Chondrocyte (in vitro differentiated cells): Measurements from ENCODE around the gene HSF5. TPM values are rescaled to one million over a fixed set of nuclear protein-coding genes. Genes with fewer than 3 reads are reported as not detected.

Experiments
- DNase-seq: peaks from one replicate; pipeline ENCODE4 v3.0.0; 2021; ENCODE audit warnings: mixed read lengths, low spot score
- H3K27ac Mint-ChIP-seq: one replicate; pipeline ENCODE4 v1.8.0; 2021; ENCODE audit warnings: mild to moderate bottlenecking, moderate library complexity, mixed read lengths; ENCODE audit not compliant: unreplicated experiment
- H3K27me3 Mint-ChIP-seq: 2 replicates; pipeline ENCODE4 v1.8.0; 2021; ENCODE audit warnings: low read depth, mixed read lengths
- H3K36me3 Mint-ChIP-seq: 2 replicates; pipeline ENCODE4 v1.8.0; 2021; ENCODE audit warnings: low read depth, mixed read lengths
- H3K4me1 Mint-ChIP-seq: 2 replicates; pipeline ENCODE4 v1.8.0; 2021; ENCODE audit warnings: low read depth, mild to moderate bottlenecking, mixed read lengths
- H3K4me3 Mint-ChIP-seq: one replicate; pipeline ENCODE4 v1.8.0; 2021; ENCODE audit warnings: mild to moderate bottlenecking, moderate library complexity, mixed read lengths; ENCODE audit not compliant: unreplicated experiment
- H3K9me3 Mint-ChIP-seq: 2 replicates; pipeline ENCODE4 v1.8.0; 2021; ENCODE audit warnings: low read depth, mixed read lengths
- total RNA-seq: library from RNA; stranded (reverse); gene quantifications from 3 replicates; pipeline ENCODE4 v1.2.1, GENCODE V29; 2021
- TF ChIP-seq, protein P1 (sequence below): fragments of 200-600 bp; sonication (generic); IDR thresholded peaks from 2 replicates; pipeline ENCODE4 v1.5.0; 2021; ENCODE audit warnings: antibody characterized with exemption, mild to moderate bottlenecking, moderate library complexity

The HSF5 gene
- total RNA-seq, 1 donor from 2014 or later, result not detected

DNA sequence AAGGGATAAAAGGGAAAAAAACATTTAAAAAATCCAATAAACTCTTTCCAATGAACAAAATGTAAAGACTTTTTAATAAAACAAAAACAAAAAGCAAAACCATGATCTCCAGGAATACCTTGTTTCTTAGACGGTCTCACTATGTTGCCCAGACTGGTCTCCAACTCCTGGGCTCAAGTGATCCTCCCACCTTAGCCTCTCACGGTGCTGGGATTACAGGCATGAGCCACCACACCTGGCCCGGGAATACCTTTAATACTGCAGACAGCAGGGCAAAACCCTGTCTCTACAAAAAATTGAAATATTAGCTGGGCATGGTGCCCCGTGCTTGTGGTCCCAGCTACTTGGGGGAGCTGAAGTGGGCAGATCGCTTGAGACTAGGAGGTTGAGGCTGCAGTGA, 78.8 kb downstream of the HSF5 start:
- H3K36me3 Mint-ChIP-seq, result no peaks in the 10 kb centered on the region
- H3K4me1 Mint-ChIP-seq, result no peaks in the 10 kb centered on the region
- TF ChIP-seq, protein P1, sequence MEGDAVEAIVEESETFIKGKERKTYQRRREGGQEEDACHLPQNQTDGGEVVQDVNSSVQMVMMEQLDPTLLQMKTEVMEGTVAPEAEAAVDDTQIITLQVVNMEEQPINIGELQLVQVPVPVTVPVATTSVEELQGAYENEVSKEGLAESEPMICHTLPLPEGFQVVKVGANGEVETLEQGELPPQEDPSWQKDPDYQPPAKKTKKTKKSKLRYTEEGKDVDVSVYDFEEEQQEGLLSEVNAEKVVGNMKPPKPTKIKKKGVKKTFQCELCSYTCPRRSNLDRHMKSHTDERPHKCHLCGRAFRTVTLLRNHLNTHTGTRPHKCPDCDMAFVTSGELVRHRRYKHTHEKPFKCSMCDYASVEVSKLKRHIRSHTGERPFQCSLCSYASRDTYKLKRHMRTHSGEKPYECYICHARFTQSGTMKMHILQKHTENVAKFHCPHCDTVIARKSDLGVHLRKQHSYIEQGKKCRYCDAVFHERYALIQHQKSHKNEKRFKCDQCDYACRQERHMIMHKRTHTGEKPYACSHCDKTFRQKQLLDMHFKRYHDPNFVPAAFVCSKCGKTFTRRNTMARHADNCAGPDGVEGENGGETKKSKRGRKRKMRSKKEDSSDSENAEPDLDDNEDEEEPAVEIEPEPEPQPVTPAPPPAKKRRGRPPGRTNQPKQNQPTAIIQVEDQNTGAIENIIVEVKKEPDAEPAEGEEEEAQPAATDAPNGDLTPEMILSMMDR, result no peak
- peaks cover 12% of the 10 kb centered on the region for H3K27me3 Mint-ChIP-seq
- DNase-seq, result no peak
- no peaks in the 10 kb centered on the region for H3K9me3 Mint-ChIP-seq
- H3K27ac Mint-ChIP-seq, result no peak overlapping the region
- no peak overlapping the region for H3K4me3 Mint-ChIP-seq

DNA sequence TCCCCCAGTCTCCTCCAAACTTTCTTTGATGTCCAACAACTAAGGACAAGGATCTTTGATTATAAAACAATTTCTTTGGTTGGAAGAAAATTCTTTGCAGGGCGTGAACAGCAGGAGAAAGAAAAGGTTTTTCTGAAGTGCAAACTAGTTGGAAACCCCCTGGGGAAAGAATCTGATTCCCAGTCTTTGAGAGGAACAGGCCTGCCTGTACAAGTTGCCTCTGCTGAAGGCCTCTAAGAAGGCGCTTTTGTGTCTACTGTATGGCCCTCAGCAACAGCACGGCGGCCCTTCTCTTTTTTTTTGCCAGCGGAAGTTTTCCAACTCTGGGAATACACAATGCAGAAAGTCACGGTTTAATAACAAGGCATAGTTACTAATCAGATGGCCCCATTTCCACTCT, 84.9 kb downstream of the HSF5 start:
- TF ChIP-seq, protein P1, result no peak
- no peak for DNase-seq
- Mint-ChIP-seq H3K27ac (no peak overlapping the region), H3K27me3 (peaks cover 7% of the 10 kb centered on the region), H3K9me3 (no peaks in the 10 kb centered on the region), H3K4me1 (peaks cover 12% of the 10 kb centered on the region), H3K4me3 (no peak overlapping the region), H3K36me3 (no peaks in the 10 kb centered on the region)

DNA sequence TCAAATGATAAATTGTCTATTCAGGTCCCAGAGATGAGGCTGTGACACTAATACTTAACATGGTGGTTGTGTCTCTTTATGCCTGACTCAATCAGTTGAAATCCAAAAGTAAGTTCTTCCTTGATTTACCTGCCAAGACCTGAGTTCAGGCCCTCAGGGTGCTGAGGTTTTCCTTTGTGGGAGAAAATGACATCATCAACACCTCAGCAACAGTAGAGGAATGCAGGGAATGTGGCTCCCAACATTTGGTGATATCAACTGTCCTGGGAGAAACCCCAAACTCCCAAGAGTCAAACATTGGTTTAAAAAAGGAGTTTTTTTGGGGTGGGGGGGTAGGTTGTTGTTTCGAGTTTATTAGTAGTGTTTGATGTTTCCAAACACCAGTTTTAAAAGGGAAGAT, 85.5 kb downstream of the HSF5 start:
- TF ChIP-seq, protein P1, result no peak
- H3K27me3 Mint-ChIP-seq, result peaks cover 6% of the 10 kb centered on the region
- no peak overlapping the region for H3K4me3 Mint-ChIP-seq
- peaks cover 12% of the 10 kb centered on the region for H3K4me1 Mint-ChIP-seq
- H3K27ac Mint-ChIP-seq, result no peak overlapping the region
- no peaks in the 10 kb centered on the region for H3K9me3 Mint-ChIP-seq
- H3K36me3 Mint-ChIP-seq, result no peaks in the 10 kb centered on the region
- no peak for DNase-seq

DNA sequence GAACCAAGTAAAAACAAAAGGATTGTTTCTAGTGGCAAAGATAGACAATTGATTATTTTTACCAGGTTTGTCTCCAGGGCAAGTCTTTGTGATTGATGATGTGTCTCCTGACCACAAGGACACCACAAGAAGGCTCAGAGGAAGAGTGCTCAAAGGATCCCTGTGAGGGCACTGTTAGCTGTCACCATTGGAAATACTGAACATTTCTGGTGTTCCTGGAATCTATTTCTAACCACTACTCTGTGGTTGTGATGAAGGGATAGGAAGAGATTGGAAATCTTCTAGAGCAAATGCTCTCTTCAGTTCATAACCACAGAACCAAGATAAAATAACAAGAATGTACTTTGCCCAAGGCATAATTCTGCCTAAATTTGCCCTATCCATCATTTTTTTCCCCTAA, 86.2 kb downstream of the HSF5 start:
- TF ChIP-seq, protein P1, result no peak
- Mint-ChIP-seq H3K27me3 (peaks cover 8% of the 10 kb centered on the region), H3K36me3 (no peaks in the 10 kb centered on the region), H3K4me1 (peaks cover 12% of the 10 kb centered on the region), H3K4me3 (no peak overlapping the region), H3K9me3 (no peaks in the 10 kb centered on the region), H3K27ac (no peak overlapping the region)
- no peak for DNase-seq

DNA sequence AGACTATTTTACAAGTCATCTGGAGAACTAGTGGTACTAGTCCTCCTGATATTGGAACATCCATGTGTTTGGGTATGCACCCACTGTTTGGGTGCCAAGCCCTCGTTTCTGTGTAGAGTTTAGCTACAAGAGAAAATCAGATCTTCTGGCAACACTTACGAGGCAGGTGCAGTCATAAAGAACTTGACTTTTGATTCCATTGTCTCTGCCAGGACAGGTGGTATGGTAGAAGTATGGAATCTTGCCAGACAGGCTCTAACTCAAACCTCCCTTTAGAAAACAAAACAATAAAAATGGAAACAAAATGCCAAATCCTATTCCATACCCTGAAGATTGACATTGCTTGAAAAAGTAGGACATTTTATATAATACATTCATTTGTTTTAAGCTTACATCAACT, 86.9 kb downstream of the HSF5 start:
- TF ChIP-seq, protein P1, result no peak
- no peaks in the 10 kb centered on the region for H3K36me3 Mint-ChIP-seq
- DNase-seq, result no peak
- H3K9me3 Mint-ChIP-seq, result no peaks in the 10 kb centered on the region
- H3K4me1 Mint-ChIP-seq, result peaks cover 12% of the 10 kb centered on the region
- H3K27ac Mint-ChIP-seq, result no peak overlapping the region
- H3K27me3 Mint-ChIP-seq, result peaks cover 11% of the 10 kb centered on the region
- no peak overlapping the region for H3K4me3 Mint-ChIP-seq
